Mesothelial cell of epicardium (in vitro differentiated cells): ENCODE data around the gene RFTN1. TPM values are rescaled to one million over a fixed set of nuclear protein-coding genes. Genes with fewer than 3 reads are reported as not detected.

Experiments
- DNase-seq, 2 experiments: peaks; one replicate each; pipeline ENCODE4 v3.0.0; 2021; ENCODE audit warnings: low spot score in 2 of 2; ENCODE audit not compliant: unreplicated experiment in 2 of 2
- H3K27ac Mint-ChIP-seq: 2 replicates; pipeline ENCODE4 v1.8.0; 2021; ENCODE audit warnings: mixed read lengths
- H3K27me3 Mint-ChIP-seq: 2 replicates; pipeline ENCODE4 v1.8.0; 2021; ENCODE audit warnings: low read depth, mixed read lengths
- H3K36me3 Mint-ChIP-seq: 2 replicates; pipeline ENCODE4 v1.8.0; 2021; ENCODE audit warnings: mixed read lengths
- H3K4me1 Mint-ChIP-seq: 2 replicates; pipeline ENCODE4 v1.8.0; 2021; ENCODE audit warnings: mixed read lengths
- H3K4me3 Mint-ChIP-seq: 2 replicates; pipeline ENCODE4 v1.8.0; 2021; ENCODE audit warnings: mild to moderate bottlenecking, moderate library complexity, mixed read lengths
- H3K9me3 Mint-ChIP-seq: 2 replicates; pipeline ENCODE4 v1.8.0; 2021; ENCODE audit warnings: mixed read lengths
- total RNA-seq: library from RNA; stranded (reverse); gene quantifications from 3 replicates; pipeline ENCODE4 v1.2.1, GENCODE V29; 2021
- TF ChIP-seq, protein P1 (sequence below): fragments of 200-600 bp; sonication (generic); IDR thresholded peaks from one replicate; pipeline ENCODE4 v1.5.0; 2021; ENCODE audit warnings: antibody characterized with exemption; ENCODE audit not compliant: unreplicated experiment

Gene RFTN1
- total RNA-seq, 1 donor from 2014 or later: 10.0 TPM

DNA sequence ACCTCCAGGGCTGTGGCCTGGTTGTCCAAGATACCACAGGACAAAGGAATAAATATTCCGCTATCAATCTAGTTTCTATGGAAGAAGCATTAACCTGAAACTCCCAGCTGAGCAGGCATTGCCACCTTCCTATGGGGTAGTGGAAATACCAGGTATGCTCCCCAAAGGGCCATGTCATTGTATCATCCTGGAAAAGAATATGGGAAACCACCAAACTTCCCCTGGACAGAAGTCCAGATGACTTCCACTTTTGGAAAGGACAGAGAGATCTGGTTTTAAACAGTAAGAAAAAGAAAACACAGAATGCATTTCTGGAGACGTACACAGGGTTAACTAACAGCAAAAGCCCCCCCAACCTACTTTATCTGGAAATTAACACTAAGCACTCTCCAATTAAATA, 100.2 kb downstream of the RFTN1 start:
- H3K4me3 Mint-ChIP-seq: no peak overlapping the region
- H3K27ac Mint-ChIP-seq: no peak overlapping the region
- peaks cover 15% of the 10 kb centered on the region for H3K27me3 Mint-ChIP-seq
- H3K9me3 Mint-ChIP-seq: peaks cover 4% of the 10 kb centered on the region
- H3K4me1 Mint-ChIP-seq: no peaks in the 10 kb centered on the region
- DNase-seq: no peak
- H3K36me3 Mint-ChIP-seq: no peaks in the 10 kb centered on the region
- TF ChIP-seq, protein P1, sequence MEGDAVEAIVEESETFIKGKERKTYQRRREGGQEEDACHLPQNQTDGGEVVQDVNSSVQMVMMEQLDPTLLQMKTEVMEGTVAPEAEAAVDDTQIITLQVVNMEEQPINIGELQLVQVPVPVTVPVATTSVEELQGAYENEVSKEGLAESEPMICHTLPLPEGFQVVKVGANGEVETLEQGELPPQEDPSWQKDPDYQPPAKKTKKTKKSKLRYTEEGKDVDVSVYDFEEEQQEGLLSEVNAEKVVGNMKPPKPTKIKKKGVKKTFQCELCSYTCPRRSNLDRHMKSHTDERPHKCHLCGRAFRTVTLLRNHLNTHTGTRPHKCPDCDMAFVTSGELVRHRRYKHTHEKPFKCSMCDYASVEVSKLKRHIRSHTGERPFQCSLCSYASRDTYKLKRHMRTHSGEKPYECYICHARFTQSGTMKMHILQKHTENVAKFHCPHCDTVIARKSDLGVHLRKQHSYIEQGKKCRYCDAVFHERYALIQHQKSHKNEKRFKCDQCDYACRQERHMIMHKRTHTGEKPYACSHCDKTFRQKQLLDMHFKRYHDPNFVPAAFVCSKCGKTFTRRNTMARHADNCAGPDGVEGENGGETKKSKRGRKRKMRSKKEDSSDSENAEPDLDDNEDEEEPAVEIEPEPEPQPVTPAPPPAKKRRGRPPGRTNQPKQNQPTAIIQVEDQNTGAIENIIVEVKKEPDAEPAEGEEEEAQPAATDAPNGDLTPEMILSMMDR: no peak

DNA sequence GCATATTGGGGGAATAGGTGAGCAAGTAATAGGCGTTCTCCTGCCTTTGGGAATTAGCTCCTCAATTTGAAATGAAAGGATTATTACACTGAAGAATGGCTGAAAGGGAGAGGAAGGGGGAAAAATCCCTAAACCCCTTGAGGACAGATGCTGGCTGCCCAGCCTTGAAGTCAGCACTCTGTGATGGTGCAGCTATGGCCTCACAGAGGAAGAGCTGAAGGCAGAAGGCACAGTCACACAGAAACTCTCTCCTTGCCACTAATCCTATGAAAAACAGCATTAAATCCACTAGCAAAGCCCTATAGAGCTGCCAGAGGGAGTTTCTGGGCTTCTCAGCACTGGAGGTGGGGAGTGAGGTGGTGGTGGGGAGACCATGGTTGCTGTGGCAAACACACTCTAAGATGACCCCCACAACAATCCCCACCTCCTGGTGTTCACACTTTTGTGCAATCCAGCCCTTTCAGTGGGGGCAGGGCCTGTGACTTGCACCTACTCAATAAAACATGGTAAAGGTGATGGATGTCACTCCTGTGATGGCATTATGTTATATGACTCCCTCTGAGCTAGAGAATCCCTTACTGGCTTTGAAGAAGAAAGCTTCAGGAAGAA, 101.2 kb downstream of the RFTN1 start:
- TF ChIP-seq, protein P1: no peak
- Mint-ChIP-seq H3K9me3 (peaks cover 4% of the 10 kb centered on the region), H3K27ac (no peak overlapping the region), H3K27me3 (peaks cover 15% of the 10 kb centered on the region), H3K4me1 (no peaks in the 10 kb centered on the region), H3K4me3 (no peak overlapping the region), H3K36me3 (no peaks in the 10 kb centered on the region)
- DNase-seq: no peak

DNA sequence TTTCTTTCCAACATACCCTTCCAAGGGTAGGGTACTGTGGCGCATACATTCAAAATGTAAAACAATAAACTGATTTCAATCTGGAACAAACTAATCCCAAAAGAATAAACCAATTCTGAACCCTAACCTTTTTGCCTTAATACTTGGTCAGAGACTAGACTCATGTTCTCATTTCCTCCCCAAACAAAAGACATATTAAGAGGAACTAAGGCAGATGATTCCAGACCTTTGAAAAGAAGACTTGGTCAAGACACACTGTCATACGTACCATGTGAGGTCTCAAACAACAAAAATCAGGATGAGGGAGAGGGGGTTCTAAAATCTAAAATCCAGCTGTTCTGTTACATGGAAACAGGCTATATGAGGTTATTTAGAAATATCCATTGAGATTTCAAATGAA, 102.1 kb downstream of the RFTN1 start:
- H3K9me3 Mint-ChIP-seq: peaks cover 4% of the 10 kb centered on the region
- H3K4me3 Mint-ChIP-seq: no peak overlapping the region
- TF ChIP-seq, protein P1: no peak
- peaks cover 15% of the 10 kb centered on the region for H3K27me3 Mint-ChIP-seq
- DNase-seq: no peak
- H3K27ac Mint-ChIP-seq: no peak overlapping the region
- H3K4me1 Mint-ChIP-seq: no peaks in the 10 kb centered on the region
- H3K36me3 Mint-ChIP-seq: no peaks in the 10 kb centered on the region

DNA sequence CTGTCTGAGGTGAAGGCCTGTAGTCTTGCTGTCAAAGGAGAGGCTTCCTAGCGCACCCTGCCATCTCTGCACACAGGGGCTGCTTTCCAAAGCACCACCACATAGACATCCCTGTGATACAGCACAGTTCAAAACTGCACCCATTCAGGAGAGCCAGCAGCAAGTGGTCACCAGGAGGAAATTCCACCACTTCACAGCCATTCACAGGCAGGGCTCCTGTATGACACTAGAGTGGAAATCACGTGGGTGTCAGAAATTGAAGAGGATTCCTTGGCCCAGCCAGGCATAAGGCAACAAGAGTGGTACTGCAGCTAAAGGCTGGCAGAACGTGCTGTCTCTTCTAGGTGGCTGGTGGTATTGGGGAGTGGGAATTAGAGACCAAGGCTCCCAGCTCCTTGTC, 102.8 kb downstream of the RFTN1 start:
- Mint-ChIP-seq H3K4me3 (no peak overlapping the region), H3K36me3 (no peaks in the 10 kb centered on the region), H3K27ac (no peak overlapping the region), H3K4me1 (no peaks in the 10 kb centered on the region), H3K9me3 (peaks cover 4% of the 10 kb centered on the region), H3K27me3 (peaks cover 11% of the 10 kb centered on the region)
- TF ChIP-seq, protein P1: no peak
- DNase-seq: no peak

DNA sequence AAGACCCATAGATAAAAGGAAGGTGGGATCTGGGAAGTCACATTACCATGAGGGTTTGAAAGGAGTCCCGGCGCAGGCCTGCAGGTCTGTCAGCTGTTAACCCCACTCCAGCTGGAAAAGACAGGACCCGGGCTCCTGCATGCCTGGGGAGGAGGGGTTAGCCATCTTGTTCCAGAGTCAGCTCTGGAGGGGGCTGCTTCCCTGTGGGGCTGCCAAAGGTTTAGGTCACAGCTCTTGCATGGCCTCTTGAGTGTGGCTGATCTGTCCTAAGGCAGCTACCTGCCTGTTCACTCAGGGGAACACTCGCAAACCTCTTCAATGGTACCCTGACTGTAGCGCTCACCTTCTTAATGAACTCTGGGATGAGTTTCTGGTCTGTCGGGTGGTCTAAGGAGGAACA, 104.5 kb downstream of the RFTN1 start:
- Mint-ChIP-seq H3K4me1 (no peaks in the 10 kb centered on the region), H3K9me3 (peaks cover 4% of the 10 kb centered on the region), H3K36me3 (no peaks in the 10 kb centered on the region), H3K4me3 (no peak overlapping the region), H3K27me3 (peaks cover 4% of the 10 kb centered on the region), H3K27ac (no peak overlapping the region)
- TF ChIP-seq, protein P1: no peak
- DNase-seq: no peak

DNA sequence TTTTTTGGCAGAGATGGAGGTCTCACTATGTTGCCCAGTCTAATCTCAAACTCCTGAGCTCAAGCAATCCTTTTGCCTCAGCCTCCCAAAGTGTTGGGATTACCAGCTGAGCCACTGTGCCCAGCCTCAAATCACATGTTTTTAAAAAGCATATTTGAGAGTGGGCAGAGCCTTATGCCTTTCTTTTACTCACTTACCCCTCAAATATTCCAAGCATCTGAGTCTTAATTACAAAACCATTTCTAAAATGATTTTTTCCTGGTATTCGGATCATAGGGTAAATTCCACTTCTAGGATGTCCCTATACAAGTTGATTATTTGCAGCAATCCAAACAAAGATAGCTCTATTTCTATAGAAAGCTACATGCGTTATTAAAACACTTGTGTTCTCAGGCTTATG, 106.1 kb downstream of the RFTN1 start:
- Mint-ChIP-seq H3K36me3 (no peaks in the 10 kb centered on the region), H3K4me1 (no peaks in the 10 kb centered on the region), H3K27me3 (peaks cover 3% of the 10 kb centered on the region), H3K4me3 (no peak overlapping the region), H3K27ac (no peak overlapping the region), H3K9me3 (no peaks in the 10 kb centered on the region)
- DNase-seq: no peak
- TF ChIP-seq, protein P1: no peak
